Measurements from ENCODE around the gene SPATA9.

The SPATA9 gene

DNA sequence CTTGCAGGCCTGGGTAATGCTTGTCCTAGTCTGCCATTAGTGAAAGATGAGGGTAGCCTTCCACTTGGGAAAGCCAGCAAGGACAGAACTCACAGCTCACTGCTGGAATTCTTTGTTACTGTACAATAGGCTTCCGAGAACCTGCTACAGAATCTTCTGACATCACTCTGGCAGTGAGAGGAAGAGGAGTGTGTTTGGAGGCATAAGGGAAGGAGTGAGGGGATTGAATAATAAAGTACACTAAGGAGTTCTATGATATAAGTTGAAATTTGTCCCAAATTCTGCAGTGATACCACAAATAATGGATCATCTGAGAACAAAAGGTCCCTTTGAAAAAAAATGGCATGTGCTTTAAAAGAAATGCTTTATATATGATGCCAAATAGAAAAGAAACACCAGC, at the start of gene SPATA9:
SPATA9 (minus strand) TSS at position 101 of the 400 bp plus-strand sequence. CDS start 137 bp downstream, outside the sequence.
- no peak for DNase-seq

- DNase-seq, result peak in 1 of 2 experiments; percentile 19
Measured at GRCh38 chr5:95731571-95732554, 49.1 kb upstream of the SPATA9 start.

- DNase-seq, result peak; percentile 52 to 82
Measured at GRCh38 chr5:95730730-95731570, 48.2 kb upstream of the SPATA9 start, which contains the start of gene RHOBTB3. RHOBTB3 (plus strand) TSS chr5:95731336; CDS start chr5:95731683, 347 bp downstream.

DNA sequence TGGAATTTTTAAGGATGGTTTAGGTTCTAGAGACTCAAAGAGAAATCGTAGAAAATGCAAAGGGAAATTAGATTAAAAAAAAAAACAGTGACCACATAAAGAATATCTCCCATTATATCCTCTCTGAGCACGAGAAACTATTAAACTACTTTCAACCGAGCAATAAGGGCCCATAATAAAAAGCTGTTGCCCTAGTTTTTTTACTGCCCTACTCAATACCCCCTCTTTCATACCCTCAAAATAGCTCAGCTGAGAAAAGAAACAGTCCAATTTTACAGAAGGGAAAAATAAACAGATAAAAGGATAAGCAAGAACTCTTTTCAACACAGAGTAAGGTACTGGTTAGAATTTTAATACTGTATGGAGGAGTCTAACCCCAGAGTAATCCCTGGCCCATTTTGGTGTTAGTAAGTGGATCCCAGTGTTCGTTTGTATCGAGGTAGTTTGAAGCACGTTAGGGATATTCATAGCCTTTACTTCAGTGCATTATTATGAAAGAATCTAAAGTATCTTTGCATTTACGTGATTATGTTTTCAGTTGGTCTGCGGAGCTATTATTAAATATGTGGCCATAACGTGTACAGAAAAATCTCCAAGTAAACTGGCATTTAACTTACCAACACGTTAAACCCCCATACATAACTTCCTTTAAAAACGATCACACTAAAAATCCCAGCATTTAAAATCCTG, 47.4 kb upstream of the SPATA9 start:
- no peak for DNase-seq

GRCh38 chr5:95729115-95730010, 46.6 kb upstream of the SPATA9 start:
- DNase-seq, result no peak

- no peak for DNase-seq
Measured at GRCh38 chr5:95728494-95729114, 45.8 kb upstream of the SPATA9 start.

DNA sequence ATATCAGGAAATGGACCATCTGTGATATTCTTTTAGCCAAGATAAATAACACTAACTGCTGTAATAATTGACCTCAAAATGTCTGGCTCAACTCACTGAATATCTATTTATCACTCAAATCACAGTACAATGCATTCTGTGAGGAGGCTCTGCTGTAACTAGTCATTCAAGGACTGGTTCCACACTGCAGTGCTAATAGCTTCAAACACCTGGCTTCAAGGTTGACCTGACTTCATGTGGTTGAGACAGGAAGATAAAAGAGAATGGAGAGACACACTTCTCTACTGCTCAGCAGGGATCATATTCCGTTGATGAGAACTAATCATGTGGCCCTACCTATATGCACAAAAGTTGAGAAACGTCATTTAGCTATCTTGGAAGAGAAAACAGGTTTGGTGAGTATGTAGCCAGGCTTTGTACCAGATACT, 45.0 kb upstream of the SPATA9 start:
- DNase-seq, result peak; percentile 39 to 40

- DNase-seq, result no peak
Measured at GRCh38 chr5:95726811-95727763, 44.3 kb upstream of the SPATA9 start.

- no peak for DNase-seq
Measured at GRCh38 chr5:95725937-95726810, 43.4 kb upstream of the SPATA9 start.

- DNase-seq, result no peak
Measured at GRCh38 chr5:95725071-95725820, 42.5 kb upstream of the SPATA9 start.

- DNase-seq, result no peak
Measured at GRCh38 chr5:95723632-95724369, 41.0 kb upstream of the SPATA9 start.

- DNase-seq, result no peak
Measured at GRCh38 chr5:95721582-95722295, 38.9 kb upstream of the SPATA9 start.

DNA sequence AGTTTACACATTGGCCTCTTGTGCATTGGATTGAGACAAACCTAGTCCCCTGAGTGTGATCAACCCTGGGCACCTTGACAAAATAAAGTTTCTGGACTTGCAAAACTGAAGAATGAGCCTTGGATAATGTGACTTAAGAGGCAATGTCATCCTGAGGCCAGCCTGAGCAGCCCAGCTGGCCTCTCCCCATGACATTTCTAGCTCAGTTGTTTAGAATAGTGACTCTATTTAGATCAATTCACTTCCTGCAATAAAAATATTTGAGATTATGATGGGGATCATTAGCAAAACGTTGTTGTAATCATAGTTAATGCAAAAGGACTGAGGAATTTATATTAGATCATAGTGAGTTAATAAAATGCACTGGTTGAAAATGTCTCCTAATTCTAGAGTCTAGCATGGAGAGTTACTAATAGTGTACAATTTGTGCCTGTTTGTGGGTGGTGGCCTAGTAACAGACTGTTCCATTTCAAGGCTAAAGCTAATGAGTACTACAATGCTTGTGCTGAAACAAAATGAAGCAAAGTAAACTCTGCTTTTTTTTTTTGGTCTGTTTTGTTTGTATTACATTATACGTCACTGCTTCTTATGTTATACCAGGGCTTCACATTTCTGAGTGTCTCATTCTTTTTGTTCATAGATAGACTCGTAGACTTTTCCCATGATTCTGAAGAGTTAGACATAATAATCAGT, 37.4 kb upstream of the SPATA9 start:
- DNase-seq, result no peak

DNA sequence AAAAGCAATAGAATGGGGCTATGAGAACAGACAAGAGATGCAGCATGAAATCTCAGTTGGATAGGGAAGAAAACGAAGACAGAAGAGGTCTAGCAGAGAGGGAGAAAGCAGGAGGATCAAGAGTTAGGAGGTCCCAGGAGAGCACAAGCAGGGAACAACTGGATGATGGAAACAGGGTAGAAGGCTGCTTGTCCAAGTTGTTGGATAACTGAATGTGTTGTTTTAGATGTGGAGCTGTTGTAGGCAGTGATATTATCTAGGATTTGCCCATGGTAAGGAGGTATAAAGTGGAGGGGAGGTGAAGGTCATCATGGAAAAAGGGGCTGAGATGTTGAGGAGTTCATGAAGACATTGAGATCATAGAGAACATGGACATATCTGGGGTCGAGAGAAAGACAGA, 35.9 kb upstream of the SPATA9 start:
- no peak for DNase-seq

- DNase-seq, result no peak
Measured at GRCh38 chr5:95718203-95718602, 35.4 kb upstream of the SPATA9 start.

DNA sequence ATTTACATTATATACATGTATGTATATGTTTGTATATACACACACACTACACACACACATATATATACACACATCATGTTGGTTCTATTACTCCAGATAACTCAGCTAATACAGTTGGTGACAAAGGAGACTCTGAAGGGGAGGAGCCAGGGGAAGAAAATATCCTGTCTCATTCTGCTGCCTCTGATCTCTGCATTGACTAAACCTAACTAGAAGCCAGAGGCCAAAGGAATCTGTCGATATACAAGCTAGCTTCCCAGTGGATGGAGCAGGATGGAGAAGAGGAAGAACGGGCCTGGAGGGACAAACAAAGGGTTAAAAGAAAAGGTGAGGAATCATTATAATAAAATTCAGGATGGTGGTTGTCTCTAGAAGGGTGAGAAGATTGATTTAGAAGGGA, 34.6 kb upstream of the SPATA9 start:
- DNase-seq, result no peak

Measured in NCI-H187 (cell line).